ENCODE results near the gene C20orf144.
"Not testable (repeated sequence)": the region's sequence is repeated elsewhere in the genome, so short reads cannot be mapped to it uniquely, and the experiment has no call there.

The C20orf144 gene

GRCh38 chr20:33627577-33628216 is 34.4 kb upstream of the C20orf144 start:
- Mint-ChIP-seq H3K27ac (no peak overlapping the region), H3K27me3 (ENCODE audit: low read depth) (no peaks in the 10 kb centered on the region), H3K4me3 (no peak overlapping the region), H3K36me3 (ENCODE audit: low read depth) (peaks cover 85% of the 10 kb centered on the region), H3K9me3 (no peaks in the 10 kb centered on the region), H3K4me1 (no peaks in the 10 kb centered on the region)
- TF ChIP-seq CTCF (IDR thresholded peaks at IDR 0.05; ENCODE audit: unreplicated experiment in 3 of 3) = no peak

DNA sequence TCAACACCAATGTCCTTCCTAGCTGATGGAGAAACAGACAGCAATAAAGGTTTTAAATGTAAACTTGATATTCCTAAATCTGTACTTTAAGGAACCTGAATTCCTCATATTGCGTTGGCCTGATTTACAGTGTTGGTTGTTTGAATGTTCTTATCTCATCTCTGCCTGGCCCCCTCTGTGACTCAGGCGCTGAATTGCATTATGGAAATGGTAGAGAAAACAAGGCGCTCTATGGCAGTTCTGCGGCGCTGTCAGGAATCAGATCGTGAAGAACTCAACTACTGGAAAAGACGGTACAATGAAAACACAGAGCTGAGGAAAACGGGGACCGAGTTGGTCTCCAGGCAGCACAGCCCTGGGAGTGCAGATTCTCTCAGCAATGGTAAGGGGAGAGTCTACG is 32.6 kb upstream of the C20orf144 start:
- Mint-ChIP-seq H3K4me1 (no peaks in the 10 kb centered on the region), H3K27me3 (ENCODE audit: low read depth) (no peaks in the 10 kb centered on the region), H3K9me3 (no peaks in the 10 kb centered on the region)

DNA sequence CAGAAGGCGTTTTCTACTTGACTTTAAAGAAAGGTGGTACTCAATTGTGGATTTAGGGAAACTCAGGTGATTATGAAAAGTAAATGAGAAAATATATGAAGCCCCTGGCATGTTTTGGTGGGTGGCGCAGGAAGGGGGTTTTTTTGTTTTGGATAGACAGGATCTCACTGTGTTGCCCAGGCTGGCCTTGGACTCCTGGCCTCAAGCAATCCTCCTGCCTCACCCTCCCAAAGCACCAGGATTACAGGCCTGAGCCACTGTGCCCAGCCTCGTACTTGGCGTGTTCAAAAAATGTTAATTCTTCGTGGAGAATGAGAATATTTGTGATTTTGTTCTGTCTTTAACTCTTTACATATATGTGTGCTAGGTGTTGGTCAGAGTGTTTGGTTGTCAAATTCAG is 32.1 kb upstream of the C20orf144 start:
- no peak for TF ChIP-seq CTCF (IDR thresholded peaks at IDR 0.05; ENCODE audit: unreplicated experiment in 3 of 3)
- Mint-ChIP-seq H3K27me3 (ENCODE audit: low read depth) (no peaks in the 10 kb centered on the region), H3K27ac (no peak overlapping the region), H3K4me3 (no peak overlapping the region), H3K9me3 (no peaks in the 10 kb centered on the region), H3K36me3 (ENCODE audit: low read depth) (peaks cover 72% of the 10 kb centered on the region), H3K4me1 (no peaks in the 10 kb centered on the region)

More for the DNA sequence above, 32.6 kb upstream of the C20orf144 start:
- Mint-ChIP-seq H3K36me3 (ENCODE audit: low read depth) (peaks cover 73% of the 10 kb centered on the region), H3K27ac (no peak overlapping the region), H3K4me3 (no peak overlapping the region)
- no peak for TF ChIP-seq CTCF (IDR thresholded peaks at IDR 0.05; ENCODE audit: unreplicated experiment in 3 of 3)

- Mint-ChIP-seq H3K9me3 (no peaks in the 10 kb centered on the region), H3K36me3 (ENCODE audit: low read depth) (peaks cover 71% of the 10 kb centered on the region), H3K27ac (no peak overlapping the region), H3K4me3 (no peak overlapping the region), H3K4me1 (no peaks in the 10 kb centered on the region), H3K27me3 (ENCODE audit: low read depth) (no peaks in the 10 kb centered on the region)
- no peak for TF ChIP-seq CTCF (IDR thresholded peaks at IDR 0.05; ENCODE audit: unreplicated experiment in 3 of 3)
These were observed 31.6 kb upstream of the C20orf144 start for GRCh38 chr20:33630507-33630906.

DNA sequence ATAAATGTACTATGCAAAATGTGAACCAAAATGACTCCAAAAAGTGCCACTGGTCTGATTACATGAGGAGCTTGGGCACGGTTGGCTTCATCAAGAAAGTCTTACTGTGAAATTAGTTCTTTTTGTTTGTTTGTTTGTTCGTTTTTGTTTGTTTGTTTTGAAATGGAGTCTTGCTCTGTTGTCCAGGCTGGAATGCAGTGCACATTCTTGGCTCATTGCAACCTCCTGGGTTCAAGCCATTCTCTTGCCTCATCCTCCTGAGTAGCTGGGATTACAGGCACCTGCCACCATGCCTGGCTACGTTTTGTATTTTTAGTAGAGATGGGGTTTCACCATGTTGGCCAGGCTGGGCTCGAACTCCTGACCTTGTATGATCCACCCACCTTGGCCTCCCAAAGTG is 30.2 kb upstream of the C20orf144 start:
- not testable (repeated sequence) for H3K4me3 Mint-ChIP-seq; H3K4me1 Mint-ChIP-seq; H3K27ac Mint-ChIP-seq; H3K9me3 Mint-ChIP-seq; H3K27me3 Mint-ChIP-seq (ENCODE audit: low read depth)
- peaks cover 61% of the 10 kb centered on the region for H3K36me3 Mint-ChIP-seq (ENCODE audit: low read depth)

DNA sequence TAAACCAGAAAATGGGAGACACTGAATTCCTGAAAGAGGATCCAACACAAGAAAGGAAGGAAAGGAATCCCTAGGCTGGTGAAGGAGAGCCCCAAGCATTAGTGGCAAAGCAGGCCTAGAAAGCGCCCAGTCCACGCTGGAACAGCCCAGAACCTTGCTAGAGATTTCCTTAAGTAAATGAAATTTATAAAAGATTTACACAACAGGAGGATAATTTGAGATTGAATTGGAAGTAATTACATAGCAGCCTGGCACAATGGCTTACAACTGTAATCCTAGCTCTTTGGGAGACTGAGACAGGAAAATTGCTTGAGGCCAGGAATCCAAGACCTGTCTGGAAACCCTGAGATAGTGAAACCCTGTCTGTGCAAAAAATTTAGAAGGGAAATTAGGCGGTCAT is 26.8 kb upstream of the C20orf144 start:
- Mint-ChIP-seq H3K27me3 (ENCODE audit: low read depth) (no peaks in the 10 kb centered on the region), H3K9me3 (no peaks in the 10 kb centered on the region), H3K27ac (peak overlapping the region in 1 of 3 experiments; percentile 66), H3K36me3 (ENCODE audit: low read depth) (peaks cover 58% of the 10 kb centered on the region), H3K4me3 (no peak overlapping the region), H3K4me1 (no peaks in the 10 kb centered on the region)
- no peak for TF ChIP-seq CTCF (IDR thresholded peaks at IDR 0.05; ENCODE audit: unreplicated experiment in 3 of 3)

Data from nephron (organoid).